Transverse colon (tissue), 3 donors: Measurements from ENCODE around the gene PANK4.

Experiments used
- POLR2A ChIP-seq: fragments of 450-650 bp; IDR thresholded peaks from one replicate; pipeline ENCODE4 v1.6.1; 2016; ENCODE audit warnings: antibody characterized with exemption, mild to moderate bottlenecking, moderate library complexity
- POLR2AphosphoS5 ChIP-seq, 3 donors: sonication (generic); formaldehyde crosslinking; IDR thresholded peaks; one replicate each; pipeline ENCODE4 v1.6.1; 2016; ENCODE audit warnings: antibody characterized with exemption in 3 of 3

DNA sequence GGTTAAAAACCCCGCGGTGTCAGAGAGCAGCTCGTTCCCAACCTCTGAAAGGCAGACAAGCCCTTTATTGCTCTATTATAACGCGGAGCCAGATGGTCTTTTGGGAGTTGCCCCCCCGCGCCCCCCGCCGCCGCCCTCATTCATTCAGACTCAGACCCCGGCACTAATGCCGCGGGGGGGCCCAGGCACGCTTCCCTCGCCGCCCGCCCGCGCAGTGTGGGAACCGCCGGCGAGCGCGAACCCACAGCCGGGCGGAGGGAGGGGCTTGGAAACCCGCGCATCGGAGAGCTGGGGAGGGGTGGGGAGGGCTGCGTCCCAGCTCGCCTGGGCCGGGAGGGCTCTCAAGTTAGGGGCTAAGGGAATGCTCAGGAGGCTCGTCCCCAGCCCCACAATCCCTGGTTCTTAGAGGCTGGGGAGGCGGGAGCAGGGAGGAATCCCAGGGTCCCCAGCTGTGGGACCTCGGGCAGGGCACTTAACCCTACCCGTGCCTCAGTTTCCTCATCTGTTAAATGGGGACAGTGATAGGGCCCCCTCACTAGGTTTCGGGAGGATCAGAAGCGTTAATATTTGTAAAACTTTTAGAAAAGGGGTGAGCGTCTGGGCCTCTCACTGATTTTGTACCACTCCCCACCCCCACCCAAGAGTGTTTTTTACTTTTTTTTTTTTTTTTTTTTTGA lies 14.6 kb upstream of the PANK4 start:
- no peak for TF ChIP-seq POLR2A
- TF ChIP-seq POLR2AphosphoS5 (IDR thresholded peaks at IDR 0.05) = no peak
